GM12892 (cell line): ENCODE results near the gene HS1BP3.
A peak's percentile ranks its signal among the peaks of the same experiment; 100 is the strongest.

Source experiments
- DNase-seq: peaks from one replicate; pipeline ENCODE4 v3.0.0; 2011; ENCODE audit not compliant: insufficient read length
- FAIRE-seq: peaks from 2 replicates; lab custom pipeline; 2011; peaks lifted over from hg19 to GRCh38; lab: Jason Lieb, UNC
- POLR2A ChIP-seq: IDR thresholded peaks from 2 replicates; pipeline ENCODE4 v1.6.1; 2011; ENCODE audit warnings: low read depth, low read length, control low read depth
- POLR2AphosphoS5 ChIP-seq: IDR thresholded peaks from 2 replicates; pipeline ENCODE4 v1.6.1; 2011; ENCODE audit warnings: low read depth, low read length, control low read depth
- TAF1 ChIP-seq: IDR thresholded peaks from 2 replicates; pipeline ENCODE4 v1.6.1; 2011; ENCODE audit warnings: low read depth, mild to moderate bottlenecking, control low read depth, low read length, borderline replicate concordance

Gene HS1BP3

GRCh38 chr2:20666304-20667150 is 15.6 kb upstream of the HS1BP3 start, which contains the start of gene GDF7:
Gene GDF7 (plus strand): TSS chr2:20667144. CDS start chr2:20667240, 96 bp downstream.
- DNase-seq (peak; percentile 69), FAIRE-seq (no peak)
- TF ChIP-seq POLR2AphosphoS5: no peak
- no peak for TF ChIP-seq TAF1
- no peak for TF ChIP-seq POLR2A

GRCh38 chr2:20666005-20666303 is 15.1 kb upstream of the HS1BP3 start:
- DNase-seq (no peak), FAIRE-seq (no peak)
- no peak for TF ChIP-seq POLR2AphosphoS5
- TF ChIP-seq TAF1: no peak
- TF ChIP-seq POLR2A: no peak

- TF ChIP-seq POLR2AphosphoS5 (no peak), TAF1 (no peak), POLR2A (no peak)
- DNase-seq: no peak
- FAIRE-seq: no peak
These were observed 14.5 kb upstream of the HS1BP3 start for GRCh38 chr2:20665243-20666004.

- no peak for DNase-seq
- TF ChIP-seq POLR2AphosphoS5: no peak
- no peak for TF ChIP-seq TAF1
- no peak for TF ChIP-seq POLR2A
- no peak for FAIRE-seq
These were observed 13.7 kb upstream of the HS1BP3 start for GRCh38 chr2:20664431-20665242.

DNA sequence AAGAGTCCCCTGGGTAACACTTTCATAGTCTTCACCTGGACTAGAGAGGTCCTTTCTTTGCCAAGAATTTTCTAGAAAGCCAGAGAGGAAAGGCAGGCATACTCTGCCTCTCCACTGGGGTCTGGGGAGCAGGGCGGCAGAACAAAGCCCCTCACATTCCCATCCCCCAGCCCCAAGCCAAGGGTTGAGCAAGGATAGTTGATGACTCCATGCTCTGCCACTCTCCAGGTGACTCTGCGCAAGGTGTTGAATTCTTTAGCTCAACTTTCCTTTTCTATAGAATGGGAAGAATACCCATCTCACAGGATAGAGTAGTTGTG is 13.1 kb upstream of the HS1BP3 start:
- no peak for DNase-seq
- no peak for FAIRE-seq
- TF ChIP-seq POLR2AphosphoS5 (no peak), POLR2A (no peak), TAF1 (no peak)

GRCh38 chr2:20663196-20664070 is 12.5 kb upstream of the HS1BP3 start:
- no peak for DNase-seq
- FAIRE-seq: no peak
- TF ChIP-seq TAF1: no peak
- no peak for TF ChIP-seq POLR2A
- no peak for TF ChIP-seq POLR2AphosphoS5

- TF ChIP-seq POLR2AphosphoS5: no peak
- TF ChIP-seq POLR2A: no peak
- TF ChIP-seq TAF1: no peak
- FAIRE-seq: no peak
- no peak for DNase-seq
These were observed 11.5 kb upstream of the HS1BP3 start for GRCh38 chr2:20662308-20662937.

DNA sequence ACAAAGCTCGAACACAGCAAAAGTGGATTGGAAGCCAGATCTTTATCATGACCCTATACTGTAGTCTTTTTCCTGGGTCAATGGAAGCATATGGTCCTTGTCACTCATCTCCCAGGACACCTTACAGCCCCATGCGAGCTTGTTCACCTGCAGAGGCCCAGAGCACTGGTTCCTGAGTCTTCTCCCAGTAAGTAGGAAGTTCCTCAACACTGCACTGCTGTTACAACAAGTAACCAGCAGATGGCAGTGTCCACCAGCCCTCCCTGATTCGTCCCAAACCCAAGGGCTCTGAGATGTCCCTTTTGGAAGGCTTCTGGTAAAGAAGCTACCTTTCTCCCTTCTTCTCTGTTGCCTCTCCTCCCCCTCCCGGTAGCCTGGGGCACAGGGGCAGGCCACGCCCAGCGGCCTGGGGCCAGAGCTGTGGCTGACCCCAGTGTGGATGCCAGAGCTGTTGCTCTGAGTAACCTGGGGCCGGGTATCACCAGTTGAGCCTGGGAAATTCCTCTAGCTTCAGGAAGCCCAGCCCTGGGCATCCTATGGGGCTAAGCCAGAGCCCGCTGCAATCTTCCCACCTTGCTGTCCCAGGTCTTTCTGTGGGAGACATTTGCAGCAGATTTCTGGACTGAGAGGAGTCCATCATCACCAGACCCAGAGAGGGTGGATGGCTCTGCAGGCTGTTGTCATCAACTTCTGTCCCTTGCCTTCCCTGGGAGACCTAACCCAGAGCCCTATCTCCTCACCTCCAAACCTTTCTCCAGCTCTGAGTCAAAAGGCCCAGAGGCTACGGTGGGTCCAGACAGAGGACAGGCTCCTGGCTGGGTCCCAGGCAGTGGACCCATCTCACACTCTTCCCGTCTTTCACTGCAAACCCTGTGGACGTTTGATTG is 10.8 kb upstream of the HS1BP3 start:
- DNase-seq: no peak
- peak; percentile 96 for FAIRE-seq
- TF ChIP-seq POLR2AphosphoS5: no peak
- TF ChIP-seq POLR2A: no peak
- no peak for TF ChIP-seq TAF1

GRCh38 chr2:20660506-20661420 is 9.9 kb upstream of the HS1BP3 start:
- FAIRE-seq: no peak
- no peak for DNase-seq
- TF ChIP-seq POLR2A: no peak
- no peak for TF ChIP-seq POLR2AphosphoS5
- no peak for TF ChIP-seq TAF1
